GM12878 (cell line): ENCODE results near the gene TEX9. TPM values are rescaled to one million over a fixed set of nuclear protein-coding genes. Genes with fewer than 3 reads are reported as not detected.

Source experiments
- ATAC-seq: fragments of 200-7000 bp; cut with Tn5 transposase; 3 replicates; pipeline ENCODE4 v1.9.1; 2020; ENCODE audit warnings: mild to moderate bottlenecking, moderate library complexity
- BruUV-seq: library from RNA; stranded (reverse); fragments of 400-500 nt; replicated peaks from 2 replicates; lab custom pipeline; 2021; lab: Mats Ljungman, UMichigan
- CTCF ChIA-PET: fragments of 300-600 bp; sonication (Branson Sonifier 250); formaldehyde crosslinking; extraction: SDS; loops from one replicate; lab custom pipeline; 2021; ENCODE audit warnings: inconsistent platforms; lab: Yijun Ruan, JAX
- POLR2A ChIA-PET: fragments of 350-600 bp; formaldehyde crosslinking; extraction: SDS; loops from one replicate; lab custom pipeline; 2021; ENCODE audit warnings: inconsistent platforms; lab: Charles Lee
- RAD21 ChIA-PET: fragments of 300-600 bp; sonication (Branson Sonifier 250); formaldehyde crosslinking; loops from one replicate; lab custom pipeline; 2023; ENCODE audit warnings: antibody characterized with exemption; ENCODE audit not compliant: unreplicated experiment; lab: Charles Lee
- SMC1A ChIA-PET: fragments of 300-600 bp; sonication (Branson Sonifier 250); formaldehyde crosslinking; loops from one replicate; lab custom pipeline; 2023; ENCODE audit not compliant: unreplicated experiment, uncharacterized antibody; lab: Charles Lee
- DNase-seq: peaks from one replicate; pipeline ENCODE4 v3.0.0-alpha.2; 2011; ENCODE audit warnings: low read depth, low spot score
- FAIRE-seq: peaks from 3 replicates; lab custom pipeline; 2011; peaks lifted over from hg19 to GRCh38; lab: Jason Lieb, UNC
- H2AFZ ChIP-seq: 2 replicates; pipeline ENCODE4 v1.6.0; 2011; ENCODE audit warnings: low read depth, low read length, control low read depth; ENCODE audit not compliant: control insufficient read depth
- H3K27ac ChIP-seq: 2 replicates; pipeline ENCODE4 v1.5.1; 2011; ENCODE audit warnings: control low read depth; ENCODE audit not compliant: control insufficient read depth, insufficient read depth
- H3K27me3 ChIP-seq, 2 experiments: replicated peaks in 1 of 2; 2 replicates each; pipeline versions ENCODE4 v1.6.0 to v1.6.1; 2011; ENCODE audit warnings: low read length in 1 of 2; ENCODE audit not compliant: control insufficient read depth in 2 of 2, insufficient read depth in 2 of 2
- H3K36me3 ChIP-seq, 2 experiments: 2 replicates each; pipeline ENCODE4 v1.5.1; 2011; ENCODE audit warnings: low read length in 1 of 2; ENCODE audit not compliant: control insufficient read depth in 2 of 2, insufficient read depth in 2 of 2
- H3K4me1 ChIP-seq: 2 replicates; pipeline ENCODE4 v1.6.1; 2011; ENCODE audit warnings: mild to moderate bottlenecking, low read length, moderate library complexity, mixed read lengths; ENCODE audit not compliant: control insufficient read depth, insufficient read depth
- H3K4me2 ChIP-seq: 2 replicates; pipeline ENCODE4 v1.6.0; 2011; ENCODE audit warnings: control low read depth; ENCODE audit not compliant: control insufficient read depth, insufficient read depth
- H3K4me3 ChIP-seq: fragments of 200-600 bp; sonication (generic); 2 replicates; pipeline ENCODE4 v1.5.1; 2016
- H3K79me2 ChIP-seq: 2 replicates; pipeline ENCODE4 v1.6.0; 2011; ENCODE audit warnings: low read length; ENCODE audit not compliant: control insufficient read depth, insufficient read depth
- H3K9ac ChIP-seq: 2 replicates; pipeline ENCODE4 v1.8.0; 2011; ENCODE audit warnings: low read length, control low read depth, mixed read lengths; ENCODE audit not compliant: control insufficient read depth, insufficient read depth
- H3K9me3 ChIP-seq: replicated peaks from 3 replicates; pipeline ENCODE4 v1.5.1; 2011; ENCODE audit warnings: mild to moderate bottlenecking, low read length; ENCODE audit not compliant: control insufficient read depth, insufficient read depth
- H4K20me1 ChIP-seq: 2 replicates; pipeline ENCODE4 v1.6.0; 2011; ENCODE audit not compliant: control insufficient read depth, insufficient read depth
- BCL11A ChIP-seq: IDR thresholded peaks from 2 replicates; pipeline ENCODE4 v1.6.1; 2011; ENCODE audit warnings: low read depth, low read length
- BMI1 ChIP-seq: fragments of 450-650 bp; IDR thresholded peaks from 2 replicates; pipeline ENCODE4 v1.6.1; 2016; ENCODE audit warnings: mild to moderate bottlenecking, moderate library complexity, borderline replicate concordance
- CREB1 ChIP-seq: IDR thresholded peaks from 2 replicates; pipeline ENCODE4 v1.6.1; 2012; ENCODE audit warnings: low read depth, mild to moderate bottlenecking, inconsistent platforms
- CTCF ChIP-seq, 3 experiments: IDR thresholded peaks in 2 of 3; conservative IDR thresholded peaks in 1 of 3; 2 replicates each; pipeline ENCODE4 v1.5.1; 2011; ENCODE audit warnings: low read depth in 3 of 3, low read length in 3 of 3, mild to moderate bottlenecking in 3 of 3, control low read depth in 2 of 3, moderate library complexity in 2 of 3, inconsistent platforms in 1 of 3, mixed read lengths in 1 of 3; ENCODE audit not compliant: control insufficient read depth in 2 of 3, insufficient read depth in 1 of 3; ENCODE audit errors: extremely low read depth in 1 of 3
- DPF2 ChIP-seq: fragments of 450-650 bp; IDR thresholded peaks from 2 replicates; pipeline ENCODE4 v1.6.1; 2017; ENCODE audit warnings: mild to moderate bottlenecking
- GABPA ChIP-seq: IDR thresholded peaks from 2 replicates; pipeline ENCODE4 v1.6.1; 2014; ENCODE audit warnings: antibody characterized with exemption, low read depth, mild to moderate bottlenecking, inconsistent platforms
- NRF1 ChIP-seq: conservative IDR thresholded peaks from 2 replicates; pipeline ENCODE4 v1.6.1; 2011; ENCODE audit warnings: mild to moderate bottlenecking, low read depth, low read length, improper control_type of control experiment
- POLR2AphosphoS5 ChIP-seq: IDR thresholded peaks from 2 replicates; pipeline ENCODE4 v1.6.1; 2011; ENCODE audit warnings: mild to moderate bottlenecking, low read length, inconsistent platforms
- RCOR1 ChIP-seq: conservative IDR thresholded peaks from 2 replicates; pipeline ENCODE4 v1.6.1; 2012; ENCODE audit warnings: low read depth, low read length, improper control_type of control experiment
- RFX5 ChIP-seq: IDR thresholded peaks from 2 replicates; pipeline ENCODE4 v1.6.1; 2011; ENCODE audit warnings: low read depth, low read length, improper control_type of control experiment
- SP1 ChIP-seq: IDR thresholded peaks from one replicate; pipeline ENCODE4 v1.6.1; 2011; ENCODE audit warnings: low read depth, low read length
- STAT3 ChIP-seq: IDR thresholded peaks from 2 replicates; pipeline ENCODE4 v1.6.1; 2011; ENCODE audit warnings: low read depth, low read length, improper control_type of control experiment
- ZNF217 ChIP-seq: fragments of 450-650 bp; IDR thresholded peaks from 2 replicates; pipeline ENCODE4 v1.6.1; 2017; ENCODE audit warnings: antibody characterized with exemption, mild to moderate bottlenecking
- WGBS: methylation state at CpG from one replicate; pipeline ENCODE4 v1.1.6; 2016; ENCODE audit warnings: low lambda C conversion rate; ENCODE audit not compliant: insufficient replicate concordance, insufficient coverage; ENCODE audit errors: missing lambda C conversion rate; 5-methylcytosine and 5-hydroxymethylcytosine counted together
- in situ Hi-C: fragments of 300-500 bp; cut with MboI; formaldehyde crosslinking; loops from 9 replicates; pipeline ENCODE4 v1.14.3; 2018; ENCODE audit warnings: mixed read lengths
- intact Hi-C: fragments of 100-400 bp; cut with micrococcal nuclease; formaldehyde crosslinking; loops from one replicate; pipeline ENCODE4 v1.14.2; 2022; ENCODE audit not compliant: unreplicated experiment
- polyA plus RNA-seq, 11 experiments: library from polyadenylated mRNA; depleted of rRNA in 4 of 11; unstranded in 6 of 11; stranded (reverse) in 5 of 11; fragments of >200 nt; fragmentation: Nextera tagmentation in 4 of 11; fragmentation: Illumina TruSeq in 1 of 11; extraction: Ambion mirVana in 4 of 11; extraction: Trizol in 1 of 11; gene quantifications; 1 replicate in 1 of 11; 2 replicates in 10 of 11; pipeline versions ENCODE4 v1.2.1 to v1.2.3, GENCODE V29; 2011 to 2016; ENCODE audit warnings: inconsistent platforms in 2 of 11, missing spikeins in 2 of 11, low read depth in 1 of 11
- total RNA-seq, 4 experiments: library from RNA; depleted of rRNA in 3 of 4; stranded (reverse); fragments of >200 nt in 3 of 4; fragmentation: Illumina TruSeq in 1 of 4; extraction: Trizol in 1 of 4; gene quantifications; 2 replicates each; pipeline versions ENCODE4 v1.2.1 to v1.2.3, GENCODE V29; 2013 to 2021
- TF ChIP-seq, protein P1 (sequence below): IDR thresholded peaks from 2 replicates; pipeline ENCODE4 v1.6.1; 2012; ENCODE audit warnings: mild to moderate bottlenecking, low read depth, low read length
- TF ChIP-seq, protein P2 (sequence below): fragments of 450-650 bp; conservative IDR thresholded peaks from 2 replicates; pipeline ENCODE4 v1.6.1; 2017; ENCODE audit warnings: mild to moderate bottlenecking, moderate library complexity
- TF ChIP-seq, protein P3 (sequence below): IDR thresholded peaks from 2 replicates; pipeline ENCODE4 v1.6.1; 2011; ENCODE audit warnings: low read depth, low read length, improper control_type of control experiment, borderline replicate concordance

TEX9 gene
- total and polyA plus RNA-seq, 10 of the 15 experiments (the other 5 are each of a cell fraction or from before 2014, with no cell fraction given): 9.0 to 155 (median 70.0) TPM

DNA sequence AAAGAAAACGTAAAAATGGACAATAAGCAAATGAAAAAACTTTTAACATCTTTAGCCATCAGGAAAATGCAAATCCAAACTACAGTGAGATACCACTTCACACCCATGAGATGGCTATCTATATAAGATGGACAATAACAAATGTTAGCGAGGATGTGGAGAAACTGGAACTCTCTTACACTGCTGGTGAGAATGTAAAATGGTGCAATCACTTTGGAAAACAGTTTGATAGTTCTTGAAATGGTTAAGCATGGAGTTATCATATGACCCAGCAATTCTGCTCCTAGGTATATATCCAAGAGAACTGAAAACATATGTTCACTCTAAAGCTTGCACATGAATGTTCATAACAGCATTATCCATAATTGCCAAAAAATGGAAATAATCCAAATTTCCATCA is 21.3 kb upstream of the TEX9 start:
- H3K9me3 ChIP-seq: no peaks in the 10 kb centered on the region
- intact Hi-C loops: no loop called here
- ChIA-PET SMC1A (no interaction called here), POLR2A (no interaction called here), RAD21 (no interaction called here), CTCF (interaction anchor here (0.6 kb wide), 1 partner anchor 470 kb away, joined by 4 read pairs; no protein-coding TSS in a partner anchor)
- in situ Hi-C loops: no loop called here
- H3K27me3 ChIP-seq: no peaks in the 10 kb centered on the region
- BruUV-seq: no TSS peak
- DNase-seq: no peak
- no peak overlapping the region for H3K27ac ChIP-seq
- ATAC-seq: no peak
- TF ChIP-seq, protein P1, sequence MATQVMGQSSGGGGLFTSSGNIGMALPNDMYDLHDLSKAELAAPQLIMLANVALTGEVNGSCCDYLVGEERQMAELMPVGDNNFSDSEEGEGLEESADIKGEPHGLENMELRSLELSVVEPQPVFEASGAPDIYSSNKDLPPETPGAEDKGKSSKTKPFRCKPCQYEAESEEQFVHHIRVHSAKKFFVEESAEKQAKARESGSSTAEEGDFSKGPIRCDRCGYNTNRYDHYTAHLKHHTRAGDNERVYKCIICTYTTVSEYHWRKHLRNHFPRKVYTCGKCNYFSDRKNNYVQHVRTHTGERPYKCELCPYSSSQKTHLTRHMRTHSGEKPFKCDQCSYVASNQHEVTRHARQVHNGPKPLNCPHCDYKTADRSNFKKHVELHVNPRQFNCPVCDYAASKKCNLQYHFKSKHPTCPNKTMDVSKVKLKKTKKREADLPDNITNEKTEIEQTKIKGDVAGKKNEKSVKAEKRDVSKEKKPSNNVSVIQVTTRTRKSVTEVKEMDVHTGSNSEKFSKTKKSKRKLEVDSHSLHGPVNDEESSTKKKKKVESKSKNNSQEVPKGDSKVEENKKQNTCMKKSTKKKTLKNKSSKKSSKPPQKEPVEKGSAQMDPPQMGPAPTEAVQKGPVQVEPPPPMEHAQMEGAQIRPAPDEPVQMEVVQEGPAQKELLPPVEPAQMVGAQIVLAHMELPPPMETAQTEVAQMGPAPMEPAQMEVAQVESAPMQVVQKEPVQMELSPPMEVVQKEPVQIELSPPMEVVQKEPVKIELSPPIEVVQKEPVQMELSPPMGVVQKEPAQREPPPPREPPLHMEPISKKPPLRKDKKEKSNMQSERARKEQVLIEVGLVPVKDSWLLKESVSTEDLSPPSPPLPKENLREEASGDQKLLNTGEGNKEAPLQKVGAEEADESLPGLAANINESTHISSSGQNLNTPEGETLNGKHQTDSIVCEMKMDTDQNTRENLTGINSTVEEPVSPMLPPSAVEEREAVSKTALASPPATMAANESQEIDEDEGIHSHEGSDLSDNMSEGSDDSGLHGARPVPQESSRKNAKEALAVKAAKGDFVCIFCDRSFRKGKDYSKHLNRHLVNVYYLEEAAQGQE: no peak
- TF ChIP-seq CTCF (IDR thresholded peaks at IDR 0.05 in 2 of 3, conservative IDR thresholded peaks at IDR 0.05 in 1 of 3; ENCODE audit: control insufficient read depth in 2 of 3, extremely low read depth in 1 of 3, insufficient read depth in 1 of 3, low read depth in 3 of 3, low read length in 3 of 3) (no peak), BMI1 (no peak), DPF2 (no peak), STAT3 (no peak), GABPA (no peak), NRF1 (no peak), RCOR1 (no peak), SP1 (no peak), POLR2AphosphoS5 (no peak), CREB1 (no peak), RFX5 (no peak), BCL11A (no peak), ZNF217 (no peak)
- TF ChIP-seq, protein P2, sequence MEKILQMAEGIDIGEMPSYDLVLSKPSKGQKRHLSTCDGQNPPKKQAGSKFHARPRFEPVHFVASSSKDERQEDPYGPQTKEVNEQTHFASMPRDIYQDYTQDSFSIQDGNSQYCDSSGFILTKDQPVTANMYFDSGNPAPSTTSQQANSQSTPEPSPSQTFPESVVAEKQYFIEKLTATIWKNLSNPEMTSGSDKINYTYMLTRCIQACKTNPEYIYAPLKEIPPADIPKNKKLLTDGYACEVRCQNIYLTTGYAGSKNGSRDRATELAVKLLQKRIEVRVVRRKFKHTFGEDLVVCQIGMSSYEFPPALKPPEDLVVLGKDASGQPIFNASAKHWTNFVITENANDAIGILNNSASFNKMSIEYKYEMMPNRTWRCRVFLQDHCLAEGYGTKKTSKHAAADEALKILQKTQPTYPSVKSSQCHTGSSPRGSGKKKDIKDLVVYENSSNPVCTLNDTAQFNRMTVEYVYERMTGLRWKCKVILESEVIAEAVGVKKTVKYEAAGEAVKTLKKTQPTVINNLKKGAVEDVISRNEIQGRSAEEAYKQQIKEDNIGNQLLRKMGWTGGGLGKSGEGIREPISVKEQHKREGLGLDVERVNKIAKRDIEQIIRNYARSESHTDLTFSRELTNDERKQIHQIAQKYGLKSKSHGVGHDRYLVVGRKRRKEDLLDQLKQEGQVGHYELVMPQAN: no peak
- TF ChIP-seq, protein P3, sequence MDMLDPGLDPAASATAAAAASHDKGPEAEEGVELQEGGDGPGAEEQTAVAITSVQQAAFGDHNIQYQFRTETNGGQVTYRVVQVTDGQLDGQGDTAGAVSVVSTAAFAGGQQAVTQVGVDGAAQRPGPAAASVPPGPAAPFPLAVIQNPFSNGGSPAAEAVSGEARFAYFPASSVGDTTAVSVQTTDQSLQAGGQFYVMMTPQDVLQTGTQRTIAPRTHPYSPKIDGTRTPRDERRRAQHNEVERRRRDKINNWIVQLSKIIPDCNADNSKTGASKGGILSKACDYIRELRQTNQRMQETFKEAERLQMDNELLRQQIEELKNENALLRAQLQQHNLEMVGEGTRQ: no peak
- no peaks in the 10 kb centered on the region for H3K79me2 ChIP-seq
- H3K9ac ChIP-seq: no peak overlapping the region
- H3K4me2 ChIP-seq: no peak overlapping the region
- H3K4me1 ChIP-seq: no peaks in the 10 kb centered on the region
- 68% methylated on average over 2 of the region's 2 CpGs for WGBS
- no peak overlapping the region for H3K4me3 ChIP-seq
- no peak overlapping the region for H2AFZ ChIP-seq
- no peak for FAIRE-seq
- H4K20me1 ChIP-seq: no peaks in the 10 kb centered on the region
- H3K36me3 ChIP-seq: no peaks in the 10 kb centered on the region
